Endothelial cell of umbilical vein (primary cell): Measurements from ENCODE around the gene PARD3B. TPM values are rescaled to one million over a fixed set of nuclear protein-coding genes. Genes with fewer than 3 reads are reported as not detected.

Experiments
- BruUV-seq: library from RNA; stranded (reverse); fragments of 400-500 nt; replicated peaks from 2 replicates; lab custom pipeline; 2021; lab: Mats Ljungman, UMichigan
- CTCF ChIA-PET: fragments of 300-600, 350-600 bp; sonication (Branson Sonifier 250); formaldehyde crosslinking; loops from one replicate; lab custom pipeline; 2021; ENCODE audit warnings: antibody characterized with exemption, inconsistent platforms; lab: Charles Lee
- POLR2A ChIA-PET: fragments of 300-600, 350-600 bp; sonication (Branson Sonifier 250); formaldehyde crosslinking; loops from one replicate; lab custom pipeline; 2021; ENCODE audit warnings: antibody characterized with exemption, inconsistent platforms; lab: Charles Lee
- DNase-seq: peaks from one replicate; pipeline ENCODE4 v3.0.0-alpha.2; 2011; ENCODE audit warnings: low read depth, low spot score
- FAIRE-seq: peaks from 2 replicates; lab custom pipeline; 2011; peaks lifted over from hg19 to GRCh38; lab: Jason Lieb, UNC
- H2AFZ ChIP-seq: 2 replicates; pipeline ENCODE4 v1.6.0; 2012; ENCODE audit warnings: low read depth, low read length, control low read depth, inconsistent platforms
- H3K27ac ChIP-seq: 2 replicates; pipeline ENCODE4 v1.5.1; 2011; ENCODE audit warnings: low read depth, mild to moderate bottlenecking, control low read depth, low read length, moderate library complexity; ENCODE audit not compliant: insufficient read depth
- H3K27me3 ChIP-seq, 2 experiments: 2 replicates each; pipeline versions ENCODE4 v1.6.0 to v1.6.1; 2011; ENCODE audit warnings: low read length in 2 of 2, mixed read lengths in 1 of 2; ENCODE audit not compliant: control insufficient read depth in 2 of 2, insufficient read depth in 2 of 2
- H3K36me3 ChIP-seq, 2 experiments: 2 replicates in 1 of 2; 3 replicates in 1 of 2; pipeline ENCODE4 v1.5.1; 2011; ENCODE audit warnings: low read length in 2 of 2, mild to moderate bottlenecking in 1 of 2, moderate library complexity in 1 of 2; ENCODE audit not compliant: control insufficient read depth in 2 of 2, insufficient read depth in 2 of 2; ENCODE audit errors: extremely low read depth in 1 of 2
- H3K4me1 ChIP-seq: 3 replicates; pipeline ENCODE4 v1.5.1; 2011; ENCODE audit warnings: mild to moderate bottlenecking, low read length; ENCODE audit not compliant: control insufficient read depth, insufficient read depth; ENCODE audit errors: extremely low read depth
- H3K4me2 ChIP-seq: 2 replicates; pipeline ENCODE4 v1.6.1; 2011; ENCODE audit warnings: low read length, control low read depth, mixed read lengths; ENCODE audit not compliant: insufficient read depth
- H3K4me3 ChIP-seq, 3 experiments: fragments of 200-600 bp in 1 of 3; sonication (generic), shearing (Covaris generic) in 1 of 3; replicated peaks in 1 of 3; 2 replicates each; pipeline ENCODE4 v1.5.1; 2011 to 2016; ENCODE audit warnings: control low read depth in 3 of 3, low read length in 3 of 3, mild to moderate bottlenecking in 2 of 3, inconsistent platforms in 1 of 3, low read depth in 1 of 3, moderate library complexity in 1 of 3; ENCODE audit not compliant: insufficient read depth in 1 of 3
- H3K79me2 ChIP-seq: 2 replicates; pipeline ENCODE4 v1.6.0; 2012; ENCODE audit warnings: low read length, inconsistent platforms; ENCODE audit not compliant: control insufficient read depth, insufficient read depth
- H3K9ac ChIP-seq: replicated peaks from 2 replicates; pipeline ENCODE3; 2011; ENCODE audit warnings: low read length, control low read depth; ENCODE audit not compliant: insufficient read depth; ENCODE audit errors: extremely low read depth
- H3K9me1 ChIP-seq: replicated peaks from 3 replicates; pipeline ENCODE4 v1.6.0; 2011; ENCODE audit warnings: mild to moderate bottlenecking, low read length; ENCODE audit not compliant: control insufficient read depth, insufficient read depth; ENCODE audit errors: extremely low read depth
- H3K9me3 ChIP-seq: replicated peaks from 2 replicates; pipeline ENCODE4 v1.5.1; 2012; ENCODE audit warnings: low read length, inconsistent platforms; ENCODE audit not compliant: control insufficient read depth, insufficient read depth
- H4K20me1 ChIP-seq: replicated peaks from 2 replicates; pipeline ENCODE3; 2011; ENCODE audit warnings: mild to moderate bottlenecking, low read length; ENCODE audit not compliant: control insufficient read depth, insufficient read depth; ENCODE audit errors: extremely low read depth
- CTCF ChIP-seq, 2 donors: IDR thresholded peaks; 1 replicate in 1 of 2; 2 replicates in 1 of 2; pipeline ENCODE4 v1.5.1; 2011; ENCODE audit warnings: low read length in 2 of 2, mild to moderate bottlenecking in 2 of 2, moderate library complexity in 2 of 2, control low read depth in 1 of 2, inconsistent platforms in 1 of 2, low read depth in 1 of 2; ENCODE audit not compliant: insufficient read depth in 1 of 2; ENCODE audit errors: extremely low read depth in 1 of 2
- EZH2 ChIP-seq: IDR thresholded peaks from 2 replicates; pipeline ENCODE4 v1.6.1; 2012; ENCODE audit warnings: borderline replicate concordance, low read depth, mild to moderate bottlenecking, moderate library complexity, low read length, inconsistent platforms; ENCODE audit not compliant: severe bottlenecking
- FOS ChIP-seq: IDR thresholded peaks from 2 replicates; pipeline ENCODE4 v1.6.1; 2011; ENCODE audit warnings: mild to moderate bottlenecking, low read length, moderate library complexity, borderline replicate concordance; ENCODE audit not compliant: insufficient read depth
- GATA2 ChIP-seq: IDR thresholded peaks from 2 replicates; pipeline ENCODE4 v1.7.0; 2011; ENCODE audit warnings: low read depth, mild to moderate bottlenecking, moderate library complexity, mixed read lengths, low read length; ENCODE audit not compliant: insufficient read length, insufficient read depth
- JUN ChIP-seq: IDR thresholded peaks from 2 replicates; pipeline ENCODE4 v1.6.1; 2011; ENCODE audit warnings: borderline replicate concordance, low read depth; ENCODE audit not compliant: insufficient read length, insufficient read depth
- MAX ChIP-seq: IDR thresholded peaks from 2 replicates; pipeline ENCODE4 v1.6.1; 2011; ENCODE audit not compliant: insufficient read depth, insufficient read length
- MYC ChIP-seq: IDR thresholded peaks from one replicate; pipeline ENCODE4 v1.6.1; 2011; ENCODE audit warnings: mild to moderate bottlenecking, low read depth, low read length
- POLR2A ChIP-seq: IDR thresholded peaks from 2 replicates; pipeline ENCODE4 v1.6.1; 2012; ENCODE audit warnings: low read depth, mild to moderate bottlenecking, control low read depth, low read length
- POLR2AphosphoS5 ChIP-seq: IDR thresholded peaks from 2 replicates; pipeline ENCODE4 v1.6.1; 2012; ENCODE audit warnings: low read depth, mild to moderate bottlenecking, control low read depth, low read length, moderate library complexity; ENCODE audit not compliant: insufficient read depth
- dilution Hi-C: fragments of 300-500 bp; cut with MboI; formaldehyde crosslinking; loops from one replicate; pipeline ENCODE4 v1.15.0; 2019; ENCODE audit warnings: low sequenced_read_pairs; ENCODE audit not compliant: extremely low pct_ligation_motif_present
- intact Hi-C: fragments of 100-400 bp; cut with micrococcal nuclease; formaldehyde crosslinking; loops from one replicate; pipeline ENCODE4 v1.10.0; 2022
- polyA plus RNA-seq, 4 experiments: library from polyadenylated mRNA; depleted of rRNA in 3 of 4; stranded (reverse) in 3 of 4; unstranded in 1 of 4; fragments of >200 nt; gene quantifications; 2 replicates each; pipeline versions ENCODE4 v1.2.1 to v1.2.3, GENCODE V29; 2011 to 2012; ENCODE audit warnings: missing spikeins in 1 of 4
- total RNA-seq: library from RNA; stranded (reverse); gene quantifications from 2 replicates; pipeline ENCODE4 v1.2.3, GENCODE V29; 2021

The PARD3B gene
- total and polyA plus RNA-seq, 2 donors (not counting 3 experiments of a cell fraction or from before 2014, with no cell fraction given), result 2.2 to 30.9 TPM

GRCh38 chr2:204885747-204886146 is 340.5 kb downstream of the PARD3B start:
- no peak for FAIRE-seq

More at GRCh38 chr2:204885747-204886146, 340.5 kb downstream of the PARD3B start:
- peak; percentile 16 for DNase-seq
- H3K36me3 ChIP-seq, result no peaks in the 10 kb centered on the region
- dilution Hi-C loops (no loop called here), intact Hi-C loops (loop anchor here (1.0 kb wide), 1 partner anchor 791 kb away; no protein-coding TSS in a partner anchor)
- no peak overlapping the region for H3K27ac ChIP-seq
- H3K4me3 ChIP-seq, result no peak overlapping the region
- no peak overlapping the region for H3K4me2 ChIP-seq
- no peaks in the 10 kb centered on the region for H3K4me1 ChIP-seq
- CTCF ChIA-PET, result interaction anchor here (1.1 to 1.3 kb wide), 2 partner anchors 9 to 790 kb away, joined by 4 to 13 read pairs; no protein-coding TSS in a partner anchor
- H3K27me3 ChIP-seq, result no peaks in the 10 kb centered on the region
- TF ChIP-seq JUN (no peak), MYC (no peak), CTCF (IDR thresholded peaks at IDR 0.05; ENCODE audit: extremely low read depth in 1 of 2, insufficient read depth in 1 of 2, low read depth in 1 of 2, low read length in 2 of 2) (no peak), POLR2A (no peak), POLR2AphosphoS5 (no peak), MAX (no peak), FOS (no peak), GATA2 (no peak), EZH2 (no peak)
- H2AFZ ChIP-seq, result no peak overlapping the region
- no peaks in the 10 kb centered on the region for H3K79me2 ChIP-seq
- no peaks in the 10 kb centered on the region for H3K9me3 ChIP-seq
- POLR2A ChIA-PET, result no interaction called here
- no TSS peak for BruUV-seq
- no peak overlapping the region for H3K9ac ChIP-seq
- no peaks in the 10 kb centered on the region for H3K9me1 ChIP-seq
- no peaks in the 10 kb centered on the region for H4K20me1 ChIP-seq
